K562 (cell line): ENCODE data around the gene ASRGL1. TPM values are rescaled to one million over a fixed set of nuclear protein-coding genes. Genes with fewer than 3 reads are reported as not detected.

Experiments used
- CREB3L1 ChIP-seq: fragments of 450-650 bp; IDR thresholded peaks from 2 replicates; pipeline ENCODE4 v1.6.1; 2014; ENCODE audit warnings: low read depth, mild to moderate bottlenecking, moderate library complexity, borderline replicate concordance
- GTF2E2 ChIP-seq: fragments of 200-800 bp; sonication (Bioruptor generic); IDR thresholded peaks from 2 replicates; pipeline ENCODE4 v1.6.1; 2016; ENCODE audit warnings: missing genetic modification characterization, missing compliant biosample characterization
- KDM1A ChIP-seq, 2 experiments: fragments of 450-650 bp; IDR thresholded peaks; 2 replicates each; pipeline ENCODE4 v1.6.1; 2016; ENCODE audit warnings: mild to moderate bottlenecking in 2 of 2
- MNT ChIP-seq, 2 experiments: fragments of 450-650 bp; conservative IDR thresholded peaks; 2 replicates each; pipeline ENCODE4 v1.6.1; 2017; ENCODE audit warnings: mild to moderate bottlenecking in 2 of 2, moderate library complexity in 2 of 2
- NR3C1 ChIP-seq: sonication (generic); formaldehyde crosslinking; IDR thresholded peaks from 2 replicates; pipeline ENCODE4 v1.8.1; 2022; ENCODE audit warnings: missing genetic modification reagents
- PKNOX1 ChIP-seq: fragments of 450-650 bp; IDR thresholded peaks from 2 replicates; pipeline ENCODE4 v1.6.1; 2016
- PRDM10 ChIP-seq: fragments of 450-650 bp; IDR thresholded peaks from 2 replicates; pipeline ENCODE4 v1.6.1; 2018; ENCODE audit not compliant: partially characterized antibody
- PRPF4 ChIP-seq: fragments of 200-400 bp; formaldehyde crosslinking; IDR thresholded peaks from one replicate; pipeline ENCODE4 v1.6.1; 2017; ENCODE audit warnings: low read length, low read depth, mild to moderate bottlenecking; ENCODE audit not compliant: insufficient read depth, poor library complexity, severe bottlenecking
- RBM17 ChIP-seq: fragments of 200-400 bp; formaldehyde crosslinking; IDR thresholded peaks from 2 replicates; pipeline ENCODE4 v1.6.1; 2017; ENCODE audit warnings: low read depth, mild to moderate bottlenecking, low read length, borderline replicate concordance
- SMAD4 ChIP-seq: fragments of 250-450 bp; sonication (Bioruptor Pico); conservative IDR thresholded peaks from 2 replicates; pipeline ENCODE4 v1.8.0; 2021; ENCODE audit warnings: inconsistent platforms, mild to moderate bottlenecking, moderate library complexity
- SPI1 ChIP-seq: IDR thresholded peaks from 2 replicates; pipeline ENCODE4 v1.6.1; 2011; ENCODE audit warnings: low read depth, low read length, control low read depth, borderline replicate concordance
- WHSC1 ChIP-seq: IDR thresholded peaks from one replicate; pipeline ENCODE4 v1.6.1; 2012; ENCODE audit warnings: low read length, control low read depth, inconsistent platforms
- ZBTB8A ChIP-seq: fragments of 450-650 bp; IDR thresholded peaks from 2 replicates; pipeline ENCODE4 v1.6.1; 2018; ENCODE audit warnings: mild to moderate bottlenecking, moderate library complexity; ENCODE audit not compliant: partially characterized antibody
- ZNF175 ChIP-seq: fragments of 200-800 bp; sonication (Bioruptor generic); IDR thresholded peaks from 2 replicates; pipeline ENCODE4 v1.6.1; 2016; ENCODE audit warnings: low read depth, mild to moderate bottlenecking, missing genetic modification characterization, missing compliant biosample characterization
- ZNF398 ChIP-seq: fragments of 250-450 bp; sonication (Bioruptor Pico); IDR thresholded peaks from 2 replicates; pipeline ENCODE4 v1.8.0; 2021; ENCODE audit warnings: moderate library complexity, mild to moderate bottlenecking, inconsistent platforms
- ZNF75A ChIP-seq: fragments of 450-650 bp; formaldehyde crosslinking; IDR thresholded peaks from 2 replicates; pipeline ENCODE4 v1.4.0; 2020; ENCODE audit warnings: mild to moderate bottlenecking
- polyA plus RNA-seq, 8 experiments: library from polyadenylated mRNA; depleted of rRNA in 4 of 8; stranded (reverse) in 5 of 8; unstranded in 3 of 8; fragments of >200 nt; fragmentation: Nextera tagmentation in 2 of 8; fragmentation: Illumina TruSeq in 1 of 8; extraction: Ambion mirVana in 2 of 8; extraction: Trizol in 1 of 8; gene quantifications; 2 replicates each; pipeline versions ENCODE4 v1.2.1 to v1.2.3, GENCODE V29; 2011 to 2014; ENCODE audit warnings: inconsistent platforms in 1 of 8, missing spikeins in 1 of 8
- total RNA-seq, 7 experiments: library from RNA; depleted of rRNA in 6 of 7; stranded (reverse); fragments of >200 nt in 6 of 7; fragmentation: Illumina TruSeq in 2 of 7; extraction: Trizol in 2 of 7; gene quantifications; 2 replicates each; pipeline versions ENCODE4 v1.2.1 to v1.2.3, GENCODE V29; 2011 to 2021; ENCODE audit warnings: low replicate concordance in 1 of 7

The ASRGL1 gene
- total and polyA plus RNA-seq, 9 of the 15 experiments (the other 6 are each of a cell fraction or from before 2014, with no cell fraction given) = 3.1 to 23.0 (median 11.2) TPM

GRCh38 chr11:62398011-62398994 lies 61.1 kb downstream of the ASRGL1 start (continued):
- TF ChIP-seq ZNF398 (CRISPR knock-in tag) = no peak
- no peak for TF ChIP-seq RBM17
- peak; percentile 54 for TF ChIP-seq SMAD4 (CRISPR knock-in tag)
- TF ChIP-seq MNT (conservative IDR thresholded peaks at IDR 0.05) = peak; percentile 33 to 53; a peak in 2 of 4 replicates
- TF ChIP-seq WHSC1 = peak; percentile 78
- TF ChIP-seq ZNF175 (CRISPR knock-in tag) = peak; percentile 63; the same call in 1 of the 2 replicates
- no peak for TF ChIP-seq PRDM10
- TF ChIP-seq GTF2E2 (tag) = no peak
- peak; percentile 84 to 89 for TF ChIP-seq KDM1A (IDR thresholded peaks at IDR 0.05)
- TF ChIP-seq ZBTB8A = no peak
- no peak for TF ChIP-seq CREB3L1
- peak; percentile 57; the same call in 1 of the 2 replicates for TF ChIP-seq ZNF75A (CRISPR knock-in tag)
- TF ChIP-seq NR3C1 (CRISPR knock-in tag) = no peak
- no peak for TF ChIP-seq PRPF4
- TF ChIP-seq PKNOX1 = peak; percentile 24; the same call in 1 of the 2 replicates
- TF ChIP-seq SPI1 = peak; percentile 50; the same call in 1 of the 2 replicates
